IMR-90 (cell line): ENCODE measurements around the gene INPP5A. TPM values are rescaled to one million over a fixed set of nuclear protein-coding genes. Genes with fewer than 3 reads are reported as not detected.

Source experiments
- ATAC-seq: fragments of 200-7000 bp; cut with Tn5 transposase; 2 replicates; pipeline ENCODE4 v1.9.1; 2020; ENCODE audit warnings: low read depth, mild to moderate bottlenecking, moderate library complexity
- BruUV-seq: library from RNA; stranded (reverse); fragments of 400-500 nt; replicated peaks from 2 replicates; lab custom pipeline; 2021; lab: Mats Ljungman, UMichigan
- CTCF ChIA-PET: fragments of 300-600 bp; formaldehyde crosslinking; extraction: SDS; loops from one replicate; lab custom pipeline; 2021; ENCODE audit warnings: antibody characterized with exemption; lab: Yijun Ruan, JAX
- POLR2A ChIA-PET: fragments of 300-600 bp; sonication (Branson Sonifier 250); formaldehyde crosslinking; loops from one replicate; lab custom pipeline; 2022; ENCODE audit warnings: antibody characterized with exemption; ENCODE audit not compliant: unreplicated experiment; lab: Charles Lee
- DNase-seq: peaks from one replicate; pipeline ENCODE4 v3.0.0; 2013
- H2AFZ ChIP-seq: replicated peaks from 2 replicates; pipeline ENCODE3; 2013; ENCODE audit warnings: low read length, mild to moderate bottlenecking; ENCODE audit not compliant: poor library complexity
- H2AK5ac ChIP-seq: 2 replicates; pipeline ENCODE4 v1.6.1; 2013; ENCODE audit warnings: low read depth, low read length, inconsistent platforms
- H2AK9ac ChIP-seq: replicated peaks from 2 replicates; pipeline ENCODE3; 2013; ENCODE audit warnings: mild to moderate bottlenecking, low read depth, low read length, moderate library complexity; ENCODE audit not compliant: poor library complexity
- H2BK120ac ChIP-seq: 2 replicates; pipeline ENCODE4 v1.6.1; 2013; ENCODE audit warnings: low read depth, low read length, inconsistent platforms
- H2BK15ac ChIP-seq: 3 replicates; pipeline ENCODE4 v1.6.1; 2013; ENCODE audit warnings: low read depth, low read length, inconsistent platforms
- H2BK20ac ChIP-seq: 2 replicates; pipeline ENCODE4 v1.6.1; 2013; ENCODE audit warnings: low read depth, mild to moderate bottlenecking, inconsistent platforms, low read length, moderate library complexity
- H2BK5ac ChIP-seq: 2 replicates; pipeline ENCODE4 v1.6.1; 2013; ENCODE audit warnings: mild to moderate bottlenecking, low read depth, low read length, inconsistent platforms; ENCODE audit not compliant: poor library complexity, severe bottlenecking
- H3K14ac ChIP-seq: replicated peaks from 2 replicates; pipeline ENCODE4 v1.6.1; 2013; ENCODE audit warnings: low read depth, low read length, inconsistent platforms
- H3K18ac ChIP-seq: 2 replicates; pipeline ENCODE4 v1.6.1; 2013; ENCODE audit warnings: low read depth, low read length, control low read depth
- H3K23ac ChIP-seq: 2 replicates; pipeline ENCODE4 v1.6.1; 2013; ENCODE audit warnings: low read depth, low read length, inconsistent platforms
- H3K27ac ChIP-seq: 2 replicates; pipeline ENCODE4 v1.5.1; 2013; ENCODE audit warnings: mild to moderate bottlenecking, control low read depth, low read length; ENCODE audit not compliant: insufficient read depth
- H3K27me3 ChIP-seq: 2 replicates; pipeline ENCODE4 v1.6.1; 2013; ENCODE audit warnings: low read length; ENCODE audit not compliant: control insufficient read depth, insufficient read depth
- H3K36me3 ChIP-seq: 2 replicates; pipeline ENCODE4 v1.6.1; 2013; ENCODE audit warnings: low read length, mixed read lengths; ENCODE audit not compliant: control insufficient read depth, insufficient read depth
- H3K4ac ChIP-seq: 2 replicates; pipeline ENCODE4 v1.6.1; 2013; ENCODE audit warnings: low read depth, low read length, inconsistent platforms
- H3K4me1 ChIP-seq: 2 replicates; pipeline ENCODE4 v1.6.1; 2013; ENCODE audit warnings: low read length, mixed read lengths; ENCODE audit not compliant: control insufficient read depth, insufficient read depth
- H3K4me2 ChIP-seq: 2 replicates; pipeline ENCODE4 v1.6.1; 2013; ENCODE audit warnings: low read depth, mild to moderate bottlenecking, control low read depth, low read length, moderate library complexity
- H3K4me3 ChIP-seq: 2 replicates; pipeline ENCODE4 v1.5.1; 2013; ENCODE audit warnings: low read depth, mild to moderate bottlenecking, control low read depth, low read length, moderate library complexity; ENCODE audit not compliant: insufficient read depth
- H3K56ac ChIP-seq: 2 replicates; pipeline ENCODE4 v1.6.1; 2013; ENCODE audit warnings: low read length, inconsistent platforms; ENCODE audit not compliant: insufficient read depth; ENCODE audit errors: extremely low read depth
- H3K79me1 ChIP-seq, 2 experiments: 2 replicates each; pipeline ENCODE4 v1.6.1; 2013; ENCODE audit warnings: low read length in 2 of 2, inconsistent platforms in 1 of 2, low read depth in 1 of 2
- H3K9ac ChIP-seq: 2 replicates; pipeline ENCODE4 v1.6.1; 2013; ENCODE audit warnings: low read depth, low read length, control low read depth
- H3K9me1 ChIP-seq: 2 replicates; pipeline ENCODE4 v1.6.1; 2013; ENCODE audit warnings: low read length, inconsistent platforms; ENCODE audit not compliant: insufficient read depth
- H3K9me3 ChIP-seq: 2 replicates; pipeline ENCODE4 v1.6.1; 2013; ENCODE audit warnings: low read length; ENCODE audit not compliant: control insufficient read depth, insufficient read depth
- H4K20me1 ChIP-seq: 2 replicates; pipeline ENCODE4 v1.6.1; 2013; ENCODE audit warnings: low read length, inconsistent platforms; ENCODE audit not compliant: insufficient read depth
- H4K5ac ChIP-seq: 2 replicates; pipeline ENCODE4 v1.6.1; 2013; ENCODE audit warnings: mild to moderate bottlenecking, low read depth, low read length, control low read depth
- H4K8ac ChIP-seq, 2 experiments: 2 replicates each; pipeline ENCODE4 v1.6.1; 2013; ENCODE audit warnings: low read depth in 2 of 2, low read length in 2 of 2, control low read depth in 1 of 2, inconsistent platforms in 1 of 2
- H4K91ac ChIP-seq: 2 replicates; pipeline ENCODE4 v1.6.1; 2013; ENCODE audit warnings: low read depth, low read length, inconsistent platforms; ENCODE audit not compliant: insufficient read depth
- CEBPB ChIP-seq: IDR thresholded peaks from 2 replicates; pipeline ENCODE4 v1.6.1; 2012; ENCODE audit warnings: low read depth, low read length, improper control_type of control experiment
- CHD1 ChIP-seq: IDR thresholded peaks from 2 replicates; pipeline ENCODE4 v1.6.1; 2012; ENCODE audit warnings: low read depth, low read length, improper control_type of control experiment
- CTCF ChIP-seq: conservative IDR thresholded peaks from 2 replicates; pipeline ENCODE4 v1.5.1; 2012; ENCODE audit warnings: mild to moderate bottlenecking, low read depth, low read length, improper control_type of control experiment
- ELK1 ChIP-seq: fragments of 150-350 bp; IDR thresholded peaks from 2 replicates; pipeline ENCODE4 v1.6.1; 2016; ENCODE audit warnings: low read depth, mild to moderate bottlenecking, low read length, moderate library complexity, borderline replicate concordance
- FOS ChIP-seq: fragments of 150-350 bp; IDR thresholded peaks from 2 replicates; pipeline ENCODE4 v1.6.1; 2016; ENCODE audit warnings: low read depth, low read length
- MAFK ChIP-seq: IDR thresholded peaks from 2 replicates; pipeline ENCODE4 v1.6.1; 2012; ENCODE audit warnings: low read depth, low read length, improper control_type of control experiment
- MAZ ChIP-seq: IDR thresholded peaks from 2 replicates; pipeline ENCODE4 v1.6.1; 2012; ENCODE audit warnings: low read depth, mild to moderate bottlenecking, low read length, improper control_type of control experiment, moderate library complexity, borderline replicate concordance
- MXI1 ChIP-seq: IDR thresholded peaks from 2 replicates; pipeline ENCODE4 v1.6.1; 2012; ENCODE audit warnings: low read depth, mild to moderate bottlenecking, low read length, moderate library complexity, borderline replicate concordance
- NFE2L2 ChIP-seq: fragments of 150-350 bp; IDR thresholded peaks from 2 replicates; pipeline ENCODE4 v1.6.1; 2016; ENCODE audit warnings: low read depth, mild to moderate bottlenecking, low read length
- POLR2A ChIP-seq: IDR thresholded peaks from 2 replicates; pipeline ENCODE4 v1.6.1; 2012; ENCODE audit warnings: mild to moderate bottlenecking, low read depth, low read length
- RAD21 ChIP-seq: IDR thresholded peaks from 2 replicates; pipeline ENCODE4 v1.6.1; 2012; ENCODE audit warnings: low read length, improper control_type of control experiment
- RCOR1 ChIP-seq: IDR thresholded peaks from 2 replicates; pipeline ENCODE4 v1.6.1; 2012; ENCODE audit warnings: mild to moderate bottlenecking, low read length, improper control_type of control experiment; ENCODE audit not compliant: insufficient replicate concordance
- RFX5 ChIP-seq: IDR thresholded peaks from 2 replicates; pipeline ENCODE4 v1.8.0; 2012; ENCODE audit warnings: low read depth, mild to moderate bottlenecking, low read length, moderate library complexity
- SMC3 ChIP-seq: fragments of 150-350 bp; IDR thresholded peaks from 2 replicates; pipeline ENCODE4 v1.6.1; 2016; ENCODE audit warnings: low read depth, mild to moderate bottlenecking, antibody characterized with exemption, low read length, moderate library complexity
- USF2 ChIP-seq: fragments of 150-350 bp; IDR thresholded peaks from 2 replicates; pipeline ENCODE4 v1.6.1; 2017; ENCODE audit warnings: mild to moderate bottlenecking, antibody characterized with exemption, low read length, low read depth
- WGBS, 2 experiments: methylation state at CpG; one replicate each; pipeline versions ENCODE4 v1.1.5 to v1.1.7; 2013; ENCODE audit warnings: missing lambda C conversion rate in 2 of 2; ENCODE audit not compliant: insufficient read length in 1 of 2; ENCODE audit errors: extremely low coverage in 2 of 2; 5-methylcytosine and 5-hydroxymethylcytosine counted together
- dilution Hi-C: fragments of 300-500 bp; cut with HindIII; formaldehyde crosslinking; loops from one replicate; pipeline ENCODE4 v1.14.3; 2018; ENCODE audit warnings: low sequenced_read_pairs; ENCODE audit not compliant: unreplicated experiment
- in situ Hi-C: fragments of 300-500 bp; cut with MboI; formaldehyde crosslinking; loops from 3 replicates; pipeline ENCODE4 v1.14.3; 2019; ENCODE audit warnings: low sequenced_read_pairs, inconsistent platforms, mixed read lengths
- intact Hi-C: fragments of 100-400 bp; cut with micrococcal nuclease; formaldehyde crosslinking; loops from 2 replicates; pipeline ENCODE4 v1.10.0; 2022
- polyA plus RNA-seq, 3 experiments: library from polyadenylated mRNA; depleted of rRNA; stranded (reverse); fragments of >200 nt; gene quantifications; 2 replicates each; pipeline ENCODE4 v1.2.3, GENCODE V29; 2012; ENCODE audit warnings: low replicate concordance in 1 of 3
- total RNA-seq: library from RNA; depleted of rRNA; stranded (reverse); fragments of >200 nt; gene quantifications from 2 replicates; pipeline ENCODE4 v1.2.3, GENCODE V29; 2012

The INPP5A gene
- total and polyA plus RNA-seq, 2 of the 4 experiments (the other 2 are of a cell fraction) = 21.4 to 36.7 TPM

- peak; percentile 12 for DNase-seq
- Histone ChIP-seq H2AK9ac (no peak overlapping the region), H2AK5ac (peak overlapping the region; percentile 58; the same call in 1 of the 2 replicates), H3K18ac (no peak overlapping the region), H2BK5ac (no peak overlapping the region), H2BK120ac (no peak overlapping the region), H3K9me3 (peaks cover 2% of the 10 kb centered on the region), H4K8ac (no peak overlapping the region), H3K14ac (no peak overlapping the region), H3K4me1 (peaks cover 11% of the 10 kb centered on the region), H2BK20ac (no peak overlapping the region), H4K91ac (no peak overlapping the region), H3K4me3 (no peak overlapping the region), H3K23ac (no peak overlapping the region), H3K9me1 (peaks cover 7% of the 10 kb centered on the region; the same call in 1 of the 2 replicates), H3K27ac (no peak overlapping the region), H3K4ac (peak overlapping the region; percentile 10; the same call in 1 of the 2 replicates), H3K27me3 (no peaks in the 10 kb centered on the region), H2BK15ac (no peak overlapping the region), H3K79me1 (peaks cover 7 to 8% of the 10 kb centered on the region in 2 experiments; a peak in 3 of 4 replicates), H3K36me3 (peaks cover 6% of the 10 kb centered on the region; the same call in 1 of the 2 replicates), H3K4me2 (no peak overlapping the region), H2AFZ (no peak overlapping the region), H3K9ac (no peak overlapping the region), H4K5ac (no peak overlapping the region), H4K20me1 (no peaks in the 10 kb centered on the region), H3K56ac (no peak overlapping the region)
- BruUV-seq = no TSS peak
- ATAC-seq = peak; percentile 27
- in situ Hi-C loops = loop anchor here (25.0 kb wide), 2 partner anchors 475 to 600 kb away; no protein-coding TSS in a partner anchor
- dilution Hi-C loops = no loop called here
- CTCF ChIA-PET = no interaction called here
- POLR2A ChIA-PET = no interaction called here
- intact Hi-C loops = no loop called here
- 81% methylated on average over 3 of the region's 19 CpGs; no CpG with 5 or more reads in 1 of the 2 experiments for WGBS, 2 experiments
- no peak for TF ChIP-seq USF2
- TF ChIP-seq CHD1 = no peak
- TF ChIP-seq RCOR1 = no peak
- TF ChIP-seq CTCF = no peak
- no peak for TF ChIP-seq RFX5
- TF ChIP-seq ELK1 = no peak
- TF ChIP-seq SMC3 = no peak
- TF ChIP-seq RAD21 = no peak
- no peak for TF ChIP-seq NFE2L2
- TF ChIP-seq MAZ = no peak
- TF ChIP-seq MXI1 = no peak
- no peak for TF ChIP-seq CEBPB
- TF ChIP-seq POLR2A = no peak
- TF ChIP-seq MAFK = no peak
- TF ChIP-seq FOS = no peak
Observed at GRCh38 chr10:132662186-132662920, 124.8 kb downstream of the INPP5A start.
